H9 (cell line): ENCODE results near the gene ITGB3. TPM values are rescaled to one million over a fixed set of nuclear protein-coding genes. Genes with fewer than 3 reads are reported as not detected.

Source experiments
- DNase-seq: peaks from one replicate; pipeline ENCODE4 v3.0.0-alpha.2; 2017
- H2AFZ ChIP-seq: one replicate; pipeline ENCODE4 v1.6.1; 2013; ENCODE audit warnings: mild to moderate bottlenecking, low read length, control low read depth, moderate library complexity
- H2AK5ac ChIP-seq: 2 replicates; pipeline ENCODE4 v1.6.1; 2013; ENCODE audit warnings: low read length, control low read depth, mixed read lengths; ENCODE audit not compliant: insufficient read length
- H2BK120ac ChIP-seq: one replicate; pipeline ENCODE4 v1.6.1; 2013; ENCODE audit warnings: low read depth, mild to moderate bottlenecking, low read length, control low read depth, inconsistent platforms; ENCODE audit not compliant: poor library complexity, severe bottlenecking
- H2BK12ac ChIP-seq: 2 replicates; pipeline ENCODE4 v1.6.1; 2013; ENCODE audit warnings: low read length, control low read depth, mixed read lengths, low read depth; ENCODE audit not compliant: insufficient read length
- H2BK15ac ChIP-seq: 2 replicates; pipeline ENCODE4 v1.6.1; 2013; ENCODE audit warnings: low read depth, low read length, control low read depth
- H2BK20ac ChIP-seq: one replicate; pipeline ENCODE4 v1.6.1; 2013; ENCODE audit warnings: low read depth, mild to moderate bottlenecking, low read length, control low read depth, inconsistent platforms; ENCODE audit not compliant: poor library complexity, severe bottlenecking
- H2BK5ac ChIP-seq: 2 replicates; pipeline ENCODE4 v1.6.1; 2013; ENCODE audit warnings: low read length, control low read depth, mixed read lengths; ENCODE audit not compliant: insufficient read length
- H3K14ac ChIP-seq: 2 replicates; pipeline ENCODE4 v1.6.1; 2013; ENCODE audit warnings: low read length, control low read depth; ENCODE audit not compliant: insufficient read depth
- H3K18ac ChIP-seq: 2 replicates; pipeline ENCODE4 v1.6.1; 2013; ENCODE audit warnings: low read depth, mild to moderate bottlenecking, mixed read lengths, low read length, control low read depth; ENCODE audit not compliant: insufficient read length
- H3K23ac ChIP-seq: 2 replicates; pipeline ENCODE4 v1.6.1; 2013; ENCODE audit warnings: low read length, control low read depth, mixed read lengths, low read depth; ENCODE audit not compliant: insufficient read length
- H3K23me2 ChIP-seq: 2 replicates; pipeline ENCODE4 v1.6.1; 2013; ENCODE audit warnings: low read depth, mild to moderate bottlenecking, mixed read lengths, low read length, control low read depth; ENCODE audit not compliant: insufficient read length, poor library complexity, severe bottlenecking
- H3K27ac ChIP-seq: 2 replicates; pipeline ENCODE4 v1.5.1; 2013; ENCODE audit warnings: low read length, control low read depth, mixed read lengths, low read depth; ENCODE audit not compliant: insufficient read length
- H3K27me3 ChIP-seq: 2 replicates; pipeline ENCODE4 v1.6.1; 2013; ENCODE audit warnings: low read length, control low read depth, inconsistent platforms; ENCODE audit not compliant: insufficient read depth
- H3K4ac ChIP-seq: 2 replicates; pipeline ENCODE4 v1.6.1; 2013; ENCODE audit warnings: low read depth, mild to moderate bottlenecking, control low read depth, inconsistent platforms, low read length, moderate library complexity
- H3K4me1 ChIP-seq: 2 replicates; pipeline ENCODE4 v1.6.1; 2013; ENCODE audit warnings: low read length, control low read depth, inconsistent platforms; ENCODE audit not compliant: insufficient read depth
- H3K4me2 ChIP-seq: 2 replicates; pipeline ENCODE4 v1.6.1; 2013; ENCODE audit warnings: low read length, control low read depth, mixed read lengths; ENCODE audit not compliant: insufficient read length, insufficient read depth
- H3K56ac ChIP-seq: 2 replicates; pipeline ENCODE4 v1.6.1; 2013; ENCODE audit warnings: low read depth, mild to moderate bottlenecking, mixed read lengths, low read length, control low read depth; ENCODE audit not compliant: insufficient read length
- H3K79me1 ChIP-seq: 2 replicates; pipeline ENCODE4 v1.6.1; 2013; ENCODE audit warnings: low read depth, mild to moderate bottlenecking, moderate library complexity, low read length, control low read depth, inconsistent platforms; ENCODE audit not compliant: insufficient read depth, poor library complexity, severe bottlenecking
- H3K79me2 ChIP-seq: 2 replicates; pipeline ENCODE4 v1.6.1; 2013; ENCODE audit warnings: low read length, control low read depth, inconsistent platforms; ENCODE audit not compliant: insufficient read depth
- H3K9ac ChIP-seq: 2 replicates; pipeline ENCODE4 v1.6.1; 2013; ENCODE audit warnings: low read length, control low read depth, mixed read lengths; ENCODE audit not compliant: insufficient read length; ENCODE audit errors: extremely low read depth
- H3K9me3 ChIP-seq: one replicate; pipeline ENCODE4 v1.6.1; 2013; ENCODE audit warnings: low read depth, low read length, inconsistent platforms; ENCODE audit not compliant: control insufficient read depth
- H3T11ph ChIP-seq: one replicate; pipeline ENCODE4 v1.6.1; 2013; ENCODE audit warnings: mild to moderate bottlenecking, low read length, control low read depth, inconsistent platforms
- H4K20me1 ChIP-seq: one replicate; pipeline ENCODE4 v1.6.1; 2013; ENCODE audit not compliant: control insufficient read depth, insufficient read length, insufficient read depth
- H4K5ac ChIP-seq: 2 replicates; pipeline ENCODE4 v1.6.1; 2013; ENCODE audit warnings: low read depth, mild to moderate bottlenecking, mixed read lengths, low read length, control low read depth; ENCODE audit not compliant: insufficient read length
- H4K8ac ChIP-seq: replicated peaks from 2 replicates; pipeline ENCODE4 v1.6.1; 2013; ENCODE audit warnings: low read length, control low read depth, mixed read lengths, low read depth; ENCODE audit not compliant: insufficient read length
- H4K91ac ChIP-seq: 2 replicates; pipeline ENCODE4 v1.6.1; 2013; ENCODE audit warnings: low read depth, mild to moderate bottlenecking, moderate library complexity, mixed read lengths, low read length, control low read depth; ENCODE audit not compliant: insufficient read length
- H3K27ac Mint-ChIP-seq, 3 experiments: 2 replicates in 2 of 3; 3 replicates in 1 of 3; pipeline ENCODE4 v1.8.0; 2020 to 2021; ENCODE audit warnings: mixed read lengths in 3 of 3, mild to moderate bottlenecking in 1 of 3, moderate library complexity in 1 of 3
- H3K27me3 Mint-ChIP-seq: 2 replicates; pipeline ENCODE4 v1.8.0; 2021; ENCODE audit warnings: low read depth, mild to moderate bottlenecking, moderate library complexity, mixed read lengths
- H3K36me3 Mint-ChIP-seq, 3 experiments: 2 replicates in 2 of 3; 3 replicates in 1 of 3; pipeline ENCODE4 v1.8.0; 2020 to 2021; ENCODE audit warnings: low read depth in 3 of 3, mixed read lengths in 3 of 3; ENCODE audit not compliant: insufficient read depth in 1 of 3
- H3K4me1 Mint-ChIP-seq, 2 experiments: 2 replicates each; pipeline ENCODE4 v1.8.0; 2020; ENCODE audit warnings: mixed read lengths in 2 of 2
- H3K4me3 Mint-ChIP-seq, 2 experiments: 2 replicates in 1 of 2; 3 replicates in 1 of 2; pipeline ENCODE4 v1.8.0; 2020 to 2021; ENCODE audit warnings: mild to moderate bottlenecking in 2 of 2, mixed read lengths in 2 of 2, moderate library complexity in 1 of 2
- H3K9me3 Mint-ChIP-seq, 2 experiments: 2 replicates in 1 of 2; 3 replicates in 1 of 2; pipeline ENCODE4 v1.8.0; 2020; ENCODE audit warnings: mild to moderate bottlenecking in 2 of 2, mixed read lengths in 2 of 2, moderate library complexity in 1 of 2
- CTCF ChIP-seq: fragments of 200-600 bp; sonication (generic); conservative IDR thresholded peaks from 3 replicates; pipeline ENCODE4 v1.8.0; 2021; ENCODE audit warnings: antibody characterized with exemption, mild to moderate bottlenecking
- WGBS: extraction: QIAGEN DNeasy Blood & Tissue Kit; methylation state at CpG from one replicate; pipeline ENCODE4 v1.1.7; 2013; ENCODE audit warnings: missing lambda C conversion rate, low lambda C conversion rate, mixed read lengths; ENCODE audit not compliant: insufficient read length; ENCODE audit errors: extremely low coverage; 5-methylcytosine and 5-hydroxymethylcytosine counted together
- total RNA-seq: library from RNA; stranded (reverse); gene quantifications from 2 replicates; pipeline ENCODE4 v1.2.1, GENCODE V29; 2021

ITGB3 gene
- total RNA-seq, 1 experiment from 2014 or later, result not detected

- Histone ChIP-seq H2BK20ac (no peak overlapping the region), H2BK5ac (no peak overlapping the region), H3K23ac (no peak overlapping the region), H3T11ph (no peak overlapping the region), H2BK120ac (no peak overlapping the region), H2AFZ (no peak overlapping the region), H2BK12ac (no peak overlapping the region), H3K18ac (no peak overlapping the region), H3K4me2 (no peak overlapping the region), H4K8ac (no peak overlapping the region), H3K23me2 (no peaks in the 10 kb centered on the region), H2AK5ac (no peak overlapping the region), H3K27me3 (no peaks in the 10 kb centered on the region), H3K14ac (no peak overlapping the region; the same call in 1 of the 2 replicates), H4K91ac (no peak overlapping the region), H3K27ac (no peak overlapping the region), H2BK15ac (no peak overlapping the region), H4K20me1 (no peaks in the 10 kb centered on the region), H3K79me1 (no peaks in the 10 kb centered on the region), H4K5ac (no peak overlapping the region), H3K4ac (no peak overlapping the region), H3K9me3 (no peaks in the 10 kb centered on the region), H3K56ac (no peak overlapping the region), H3K9ac (no peak overlapping the region), H3K79me2 (no peaks in the 10 kb centered on the region), H3K4me1 (no peaks in the 10 kb centered on the region)
- H3K27ac Mint-ChIP-seq, result no peak overlapping the region
- H3K27me3 Mint-ChIP-seq, result peaks cover 6% of the 10 kb centered on the region; the same call in 1 of the 2 replicates
- TF ChIP-seq CTCF, result no peak
- no peaks in the 10 kb centered on the region for H3K9me3 Mint-ChIP-seq
- peaks cover 15 to 21% of the 10 kb centered on the region in 2 experiments for H3K4me1 Mint-ChIP-seq
- no peak overlapping the region for H3K4me3 Mint-ChIP-seq
- WGBS, result no CpG with 5 or more reads among the region's 14 CpGs
- no peak for DNase-seq
- no peaks in the 10 kb centered on the region; a peak in 1 of 7 replicates for H3K36me3 Mint-ChIP-seq
Observed at GRCh38 chr17:47292206-47292605, 38.6 kb downstream of the ITGB3 start.
